CD8-positive, alpha-beta memory T cell (primary cell): ENCODE data around the gene STUB1. TPM values are rescaled to one million over a fixed set of nuclear protein-coding genes. Genes with fewer than 3 reads are reported as not detected.
"Not testable (repeated sequence)": the region's sequence is repeated elsewhere in the genome, so short reads cannot be mapped to it uniquely, and the experiment has no call there.

Experiments used
- CTCF ChIA-PET: fragments of 350-600 bp; sonication (Branson Sonifier 250); formaldehyde crosslinking; loops from one replicate; lab custom pipeline; 2021; ENCODE audit warnings: antibody characterized with exemption; lab: Charles Lee
- POLR2A ChIA-PET: fragments of 350-600 bp; sonication (Branson Sonifier 250); formaldehyde crosslinking; loops from one replicate; lab custom pipeline; 2021; ENCODE audit warnings: antibody characterized with exemption; lab: Charles Lee
- DNase-seq, 5 donors: peaks; one replicate each; pipeline versions ENCODE4 v3.0.0 to v3.0.0-alpha.2; 2020 to 2022; ENCODE audit warnings: mixed read lengths in 1 of 5
- H3K27ac ChIP-seq: one replicate; pipeline ENCODE4 v1.7.0; 2013; ENCODE audit warnings: low read depth, mild to moderate bottlenecking, low read length, moderate library complexity
- H3K27me3 ChIP-seq: 2 replicates; pipeline ENCODE4 v1.7.0; 2013; ENCODE audit warnings: low read length, mild to moderate bottlenecking; ENCODE audit not compliant: insufficient read depth, poor library complexity, severe bottlenecking
- H3K36me3 ChIP-seq: 2 replicates; pipeline ENCODE4 v1.7.0; 2013; ENCODE audit warnings: mild to moderate bottlenecking, low read length, moderate library complexity; ENCODE audit not compliant: insufficient read depth
- H3K4me1 ChIP-seq: 2 replicates; pipeline ENCODE4 v1.7.0; 2013; ENCODE audit warnings: mild to moderate bottlenecking, low read length, moderate library complexity; ENCODE audit not compliant: insufficient read depth
- H3K4me3 ChIP-seq: 2 replicates; pipeline ENCODE4 v1.7.0; 2013; ENCODE audit warnings: mild to moderate bottlenecking, low read length
- H3K9me3 ChIP-seq: 2 replicates; pipeline ENCODE4 v1.7.0; 2013; ENCODE audit warnings: mild to moderate bottlenecking, low read length
- H3K27ac Mint-ChIP-seq, 8 donors: one replicate each; pipeline ENCODE4 v1.8.0; 2020 to 2021; ENCODE audit warnings: mixed read lengths in 8 of 8, mild to moderate bottlenecking in 6 of 8, inconsistent platforms in 3 of 8, moderate library complexity in 3 of 8
- H3K27me3 Mint-ChIP-seq, 2 donors: one replicate each; pipeline ENCODE4 v1.8.0; 2020 to 2021; ENCODE audit warnings: mixed read lengths in 2 of 2, mild to moderate bottlenecking in 1 of 2, moderate library complexity in 1 of 2
- H3K36me3 Mint-ChIP-seq, 3 donors: one replicate each; pipeline ENCODE4 v1.8.0; 2020 to 2021; ENCODE audit warnings: mixed read lengths in 3 of 3, inconsistent platforms in 1 of 3, mild to moderate bottlenecking in 1 of 3
- H3K4me1 Mint-ChIP-seq, 3 donors: one replicate each; pipeline ENCODE4 v1.8.0; 2020 to 2021; ENCODE audit warnings: mixed read lengths in 3 of 3, inconsistent platforms in 1 of 3, mild to moderate bottlenecking in 1 of 3
- H3K4me3 Mint-ChIP-seq, 7 donors: one replicate each; pipeline ENCODE4 v1.8.0; 2020 to 2021; ENCODE audit warnings: mixed read lengths in 7 of 7, mild to moderate bottlenecking in 6 of 7, moderate library complexity in 4 of 7, inconsistent platforms in 2 of 7
- H3K9me3 Mint-ChIP-seq, 5 donors: one replicate each; pipeline ENCODE4 v1.8.0; 2020 to 2022; ENCODE audit warnings: mixed read lengths in 5 of 5, mild to moderate bottlenecking in 3 of 5, moderate library complexity in 2 of 5, inconsistent platforms in 1 of 5
- polyA plus RNA-seq: library from polyadenylated mRNA; unstranded; fragments of 300-500 nt; fragmentation: Illumina TruSeq; gene quantifications from one replicate; pipeline ENCODE4 v1.2.3, GENCODE V29; 2021
- total RNA-seq, 2 experiments: library from RNA; stranded (reverse); gene quantifications; one replicate each; pipeline ENCODE4 v1.2.3, GENCODE V29; 2021

Gene STUB1
- total and polyA plus RNA-seq, 3 experiments from 2014 or later: 111 to 161 (median 124) TPM

DNA sequence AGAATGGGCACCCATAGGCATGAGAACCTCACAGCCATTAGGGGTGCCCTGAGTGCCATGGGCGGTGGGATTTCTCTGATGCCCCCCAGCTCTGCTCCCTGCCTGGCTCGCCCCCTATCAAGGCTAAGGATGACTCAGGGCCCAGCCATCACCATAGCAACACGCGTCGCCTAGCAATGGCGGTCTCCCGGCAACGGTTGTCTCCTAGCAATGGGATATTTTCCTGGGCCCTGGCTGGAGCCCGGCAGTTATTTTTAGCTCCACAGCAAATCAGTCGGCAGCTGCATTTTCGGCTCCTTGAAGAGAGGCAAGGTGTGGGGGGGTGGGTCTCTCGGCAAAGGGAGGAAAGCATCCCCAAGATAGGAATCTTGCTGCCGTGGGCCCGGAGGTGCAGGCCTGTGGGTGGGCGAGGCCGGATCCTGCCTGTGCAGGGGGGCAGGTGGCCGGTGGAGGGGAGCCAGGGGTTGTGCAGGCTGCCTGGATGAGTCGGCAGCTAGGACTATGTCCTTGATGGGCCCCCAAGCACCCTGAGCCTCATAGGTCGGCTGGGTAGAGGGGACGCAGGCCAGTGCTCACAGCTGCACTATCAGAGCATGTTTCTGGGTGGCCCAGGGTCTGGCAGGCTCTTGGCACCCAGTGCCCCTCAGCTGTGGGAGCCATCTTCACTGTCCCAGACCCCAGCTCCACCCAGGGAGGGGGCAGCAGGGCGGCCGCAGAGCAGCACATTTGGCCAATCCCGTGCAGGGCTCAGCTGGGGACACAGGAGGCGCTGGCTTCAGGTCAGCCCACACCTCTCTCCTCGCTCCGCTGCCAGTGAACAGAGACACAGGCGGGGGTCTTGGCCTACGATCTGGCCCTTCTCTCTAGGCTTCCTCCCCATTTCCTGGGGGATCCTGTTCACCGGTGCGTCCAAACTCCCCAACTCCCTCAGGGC lies 29.6 kb downstream of the STUB1 start:
- H3K4me3 ChIP-seq: no peak overlapping the region
- CTCF ChIA-PET: interaction anchor here (1.2 to 22.8 kb wide), 8 partner anchors 9 to 393 kb away, joined by 3 to 332 read pairs (median 5); partner anchors contain the start of genes ANTKMT, CCDC78, CHTF18 and CIAO3
- no peaks in the 10 kb centered on the region for H3K9me3 Mint-ChIP-seq
- no peaks in the 10 kb centered on the region for H3K36me3 ChIP-seq
- peaks cover 43% of the 10 kb centered on the region for H3K27me3 ChIP-seq
- POLR2A ChIA-PET: interaction anchor here (0.6 kb wide), 2 partner anchors 73 to 387 kb away, joined by 3 to 6 read pairs; no protein-coding TSS in a partner anchor
- no peaks in the 10 kb centered on the region for H3K36me3 Mint-ChIP-seq
- H3K9me3 ChIP-seq: no peaks in the 10 kb centered on the region
- H3K27ac Mint-ChIP-seq: no peak overlapping the region
- no peak for DNase-seq
- H3K4me1 ChIP-seq: peaks cover 4% of the 10 kb centered on the region
- no peak overlapping the region for H3K27ac ChIP-seq
- H3K4me3 Mint-ChIP-seq: no peak overlapping the region
- peaks cover 25 to 46% of the 10 kb centered on the region in 2 donors for H3K27me3 Mint-ChIP-seq
- H3K4me1 Mint-ChIP-seq: peaks cover 1 to 13% (median 4%) of the 10 kb centered on the region in 3 donors

DNA sequence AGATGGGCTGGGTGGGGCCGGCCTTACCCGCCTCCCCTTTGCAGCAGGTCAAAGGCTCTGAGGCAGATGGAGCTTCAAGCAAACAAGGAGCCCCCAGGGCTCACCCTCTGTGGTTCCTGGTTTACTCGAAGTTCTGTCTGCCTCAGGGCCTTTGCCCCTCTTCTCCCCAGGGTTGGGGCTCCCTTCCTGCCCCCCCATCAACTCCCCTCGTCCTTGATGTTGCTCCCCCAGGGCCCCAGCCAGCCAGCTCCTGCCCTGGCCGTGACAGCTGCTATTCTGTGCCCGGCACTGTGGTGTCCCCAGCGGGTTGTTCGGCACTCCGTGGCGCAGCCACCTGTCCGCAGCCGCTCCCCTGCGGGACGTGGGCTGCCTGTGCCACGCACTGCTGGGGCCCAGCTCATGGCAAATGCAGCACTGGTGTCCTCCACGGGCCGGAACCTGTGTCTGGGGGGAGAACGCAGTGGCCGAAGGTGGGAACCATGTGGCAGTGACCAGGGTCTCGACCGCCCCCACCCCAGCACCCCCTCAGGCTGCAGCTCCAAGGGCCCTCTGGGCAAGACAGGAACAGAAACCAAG lies 30.4 kb downstream of the STUB1 start:
- Histone ChIP-seq H3K4me3 (no peak overlapping the region), H3K9me3 (no peaks in the 10 kb centered on the region), H3K36me3 (no peaks in the 10 kb centered on the region), H3K27ac (no peak overlapping the region), H3K4me1 (peaks cover 4% of the 10 kb centered on the region), H3K27me3 (peaks cover 40% of the 10 kb centered on the region)
- no peak for DNase-seq
- H3K4me1 Mint-ChIP-seq: peaks cover 1 to 13% (median 4%) of the 10 kb centered on the region in 3 donors
- peaks cover 25 to 46% of the 10 kb centered on the region in 2 donors for H3K27me3 Mint-ChIP-seq
- no peak overlapping the region for H3K4me3 Mint-ChIP-seq
- no peaks in the 10 kb centered on the region for H3K36me3 Mint-ChIP-seq
- POLR2A ChIA-PET: no interaction called here
- CTCF ChIA-PET: interaction anchor here (1.2 to 22.8 kb wide), 8 partner anchors 8 to 392 kb away, joined by 3 to 332 read pairs (median 5); partner anchors contain the start of genes ANTKMT, CCDC78, CHTF18 and CIAO3
- H3K27ac Mint-ChIP-seq: no peak overlapping the region
- H3K9me3 Mint-ChIP-seq: no peaks in the 10 kb centered on the region

DNA sequence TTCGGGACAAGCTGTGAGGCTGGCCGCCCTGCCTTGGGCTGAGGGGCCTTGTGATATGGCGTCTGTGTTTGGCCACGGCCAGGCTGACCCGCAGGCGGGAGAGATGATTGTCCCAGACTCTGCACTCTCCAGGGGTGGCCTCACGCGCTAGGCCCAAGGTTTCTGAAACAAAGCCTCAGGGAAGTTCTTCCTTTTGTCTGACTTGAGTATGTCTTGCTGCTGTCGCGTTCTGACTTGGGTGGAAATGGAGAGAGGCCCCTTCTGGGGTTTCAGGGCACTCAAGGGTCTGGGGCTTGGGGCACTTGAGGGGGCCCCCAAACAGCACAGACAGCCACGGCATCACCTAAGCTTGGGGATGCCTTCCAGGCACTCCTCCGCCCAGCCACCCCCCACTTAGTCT lies 30.9 kb downstream of the STUB1 start:
- Mint-ChIP-seq H3K27ac (no peak overlapping the region), H3K4me3 (no peak overlapping the region), H3K4me1 (peaks cover 1 to 17% (median 4%) of the 10 kb centered on the region in 3 donors), H3K36me3 (no peaks in the 10 kb centered on the region), H3K27me3 (peaks cover 25 to 46% of the 10 kb centered on the region in 2 donors), H3K9me3 (no peaks in the 10 kb centered on the region)
- ChIA-PET POLR2A (no interaction called here), CTCF (interaction anchor here (1.2 to 22.8 kb wide), 5 partner anchors 10 to 74 kb away, joined by 3 to 332 read pairs (median 8); partner anchors contain the start of genes ANTKMT, CCDC78, CHTF18 and CIAO3)
- H3K4me1 ChIP-seq: peaks cover 4% of the 10 kb centered on the region
- no peaks in the 10 kb centered on the region for H3K36me3 ChIP-seq
- H3K27me3 ChIP-seq: peaks cover 40% of the 10 kb centered on the region
- H3K27ac ChIP-seq: no peak overlapping the region
- H3K9me3 ChIP-seq: no peaks in the 10 kb centered on the region
- H3K4me3 ChIP-seq: no peak overlapping the region
- DNase-seq: no peak

DNA sequence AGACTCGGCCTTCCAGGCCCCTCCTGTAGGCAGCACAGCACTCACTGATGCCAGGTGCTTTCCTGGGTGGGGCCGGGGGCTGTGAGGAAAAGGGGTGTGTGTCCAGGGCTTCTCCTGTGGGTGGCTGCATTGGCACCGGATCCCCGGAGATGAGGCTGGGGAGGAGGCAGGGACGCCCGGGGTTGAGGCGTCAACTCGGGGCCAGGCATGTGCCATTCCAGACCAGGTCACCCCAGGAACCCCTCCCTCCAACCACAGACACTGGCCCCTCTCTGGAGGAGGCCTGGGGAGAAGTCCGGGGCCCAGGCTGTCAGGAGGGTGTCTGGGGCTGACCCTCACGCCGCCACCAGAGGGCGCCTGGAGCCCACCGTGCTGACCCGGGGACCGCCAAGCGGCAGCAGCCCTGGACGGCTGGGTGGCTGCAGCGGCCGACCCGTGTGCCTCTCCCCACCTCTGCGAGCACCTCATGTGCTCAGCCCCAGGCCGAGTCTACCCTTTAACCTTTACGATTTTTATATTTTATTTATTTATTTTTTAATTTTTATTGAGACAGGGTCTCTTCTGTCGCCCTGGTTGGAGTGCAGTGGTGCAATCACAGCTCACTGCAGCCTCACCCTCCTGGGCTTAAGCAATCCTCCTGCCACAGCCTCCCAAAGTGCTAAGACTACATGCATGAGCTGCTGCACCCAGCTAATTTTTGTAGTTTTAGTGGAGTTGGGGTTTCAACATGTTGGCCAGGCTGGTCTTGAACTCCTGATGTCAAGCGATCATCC lies 31.5 kb downstream of the STUB1 start:
- Histone ChIP-seq H3K4me3 (no peak overlapping the region), H3K27ac (no peak overlapping the region), H3K9me3 (no peaks in the 10 kb centered on the region), H3K27me3 (peaks cover 40% of the 10 kb centered on the region), H3K4me1 (peaks cover 4% of the 10 kb centered on the region), H3K36me3 (no peaks in the 10 kb centered on the region)
- peak; percentile 72 to 83 (median 76) for DNase-seq
- H3K27me3 Mint-ChIP-seq: peaks cover 20 to 41% of the 10 kb centered on the region in 2 donors
- ChIA-PET CTCF (interaction anchor here (0.7 to 22.8 kb wide), 15 partner anchors 8 to 388 kb away, joined by 3 to 332 read pairs (median 4); partner anchors contain the start of genes ANTKMT, CCDC78, CHTF18 and CIAO3), POLR2A (interaction anchor here (0.7 to 0.9 kb wide), 2 partner anchors 16 to 74 kb away, joined by 3 read pairs; no protein-coding TSS in a partner anchor)
- peaks cover 3 to 15% (median 4%) of the 10 kb centered on the region in 3 donors for H3K4me1 Mint-ChIP-seq
- H3K9me3 Mint-ChIP-seq: no peaks in the 10 kb centered on the region
- no peaks in the 10 kb centered on the region for H3K36me3 Mint-ChIP-seq
- no peak overlapping the region for H3K27ac Mint-ChIP-seq
- H3K4me3 Mint-ChIP-seq: peak overlapping the region in 1 of 7 donors; percentile 22

DNA sequence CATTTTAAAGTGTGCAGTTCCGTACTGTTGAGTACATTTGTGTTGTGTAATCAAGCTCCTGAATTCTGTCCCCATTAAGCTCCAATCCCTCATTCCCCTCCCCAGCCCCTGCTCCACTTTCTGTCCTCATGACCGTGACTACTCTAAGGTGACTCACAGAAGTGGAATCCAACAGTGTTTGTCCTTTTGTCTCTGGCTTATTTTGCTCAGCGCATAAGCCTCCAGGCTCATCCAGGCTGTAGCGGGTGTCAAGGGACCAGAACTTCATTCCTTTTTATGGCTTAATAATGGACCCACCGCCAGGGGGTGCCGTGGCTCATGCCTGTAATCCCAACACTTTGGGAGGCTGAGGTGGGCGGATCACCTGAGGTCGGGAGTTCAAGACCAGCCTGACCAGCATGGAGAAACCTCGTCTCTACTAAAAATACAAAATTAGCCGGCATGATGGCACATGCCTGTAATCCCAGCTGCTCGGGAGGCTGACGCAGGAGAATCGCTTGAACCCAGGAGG lies 32.6 kb downstream of the STUB1 start:
- Mint-ChIP-seq H3K27ac (peak overlapping the region in 1 of 8 donors; percentile 54), H3K4me3 (peak overlapping the region in 2 of 7 donors; percentile 26 to 65), H3K4me1 (peaks cover 3 to 12% (median 4%) of the 10 kb centered on the region in 3 donors), H3K27me3 (peaks cover 14 to 33% of the 10 kb centered on the region in 2 donors)
- not testable (repeated sequence) for H3K9me3 ChIP-seq, H3K9me3 Mint-ChIP-seq, H3K4me3 ChIP-seq, H3K36me3 ChIP-seq, H3K27ac ChIP-seq, H3K36me3 Mint-ChIP-seq, H3K4me1 ChIP-seq
- peak in 2 of 5 donors; percentile 30 to 38 for DNase-seq
- H3K27me3 ChIP-seq: peaks cover 33% of the 10 kb centered on the region
- CTCF ChIA-PET: interaction anchor here (0.7 to 22.8 kb wide), 14 partner anchors 10 to 387 kb away, joined by 3 to 332 read pairs (median 4); partner anchors contain the start of genes ANTKMT, CCDC78, CHTF18 and CIAO3
- POLR2A ChIA-PET: interaction anchor here (0.7 to 5.9 kb wide), 3 partner anchors 13 to 72 kb away, joined by 3 to 53 read pairs (median 3); partner anchors contain the start of genes CCDC78 and HAGHL

DNA sequence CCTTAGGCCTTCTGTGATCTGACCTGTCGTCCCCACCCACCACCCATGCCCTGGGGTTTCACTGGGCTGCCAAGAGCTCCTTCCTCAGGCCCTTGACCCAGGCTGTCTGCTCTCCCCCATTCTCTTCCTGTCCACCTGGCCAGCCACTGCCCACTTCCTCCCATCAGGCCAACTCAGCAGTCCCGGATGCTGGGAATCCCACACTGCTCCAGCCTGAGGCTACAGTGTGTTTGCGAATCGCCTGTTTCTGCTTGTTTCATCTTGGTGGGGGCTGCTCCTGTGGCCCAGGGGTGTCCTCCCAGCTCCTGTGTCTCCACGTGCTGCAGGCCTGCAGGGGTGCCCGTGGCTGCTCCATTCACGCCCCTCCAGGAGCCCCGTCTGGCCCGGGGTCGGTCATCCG lies 33.9 kb downstream of the STUB1 start:
- H3K27ac ChIP-seq: no peak overlapping the region
- peaks cover 6 to 18% (median 9%) of the 10 kb centered on the region in 3 donors for H3K4me1 Mint-ChIP-seq
- no peaks in the 10 kb centered on the region for H3K9me3 Mint-ChIP-seq
- H3K4me1 ChIP-seq: peaks cover 7% of the 10 kb centered on the region
- H3K9me3 ChIP-seq: no peaks in the 10 kb centered on the region
- H3K4me3 ChIP-seq: no peak overlapping the region
- H3K27me3 ChIP-seq: peaks cover 20% of the 10 kb centered on the region
- no peaks in the 10 kb centered on the region for H3K36me3 Mint-ChIP-seq
- H3K36me3 ChIP-seq: no peaks in the 10 kb centered on the region
- H3K27me3 Mint-ChIP-seq: peaks cover 2 to 20% of the 10 kb centered on the region in 2 donors
- H3K27ac Mint-ChIP-seq: peak overlapping the region in 1 of 8 donors; percentile 54
- POLR2A ChIA-PET: interaction anchor here (0.6 to 5.9 kb wide), 5 partner anchors 12 to 74 kb away, joined by 3 to 53 read pairs (median 5); partner anchors contain the start of genes CCDC78, CHTF18, HAGHL and RPUSD1
- CTCF ChIA-PET: interaction anchor here (0.9 to 22.8 kb wide), 4 partner anchors 9 to 71 kb away, joined by 3 to 332 read pairs (median 84); partner anchors contain the start of genes ANTKMT, CCDC78, CHTF18 and CIAO3
- H3K4me3 Mint-ChIP-seq: peak overlapping the region in 6 of 7 donors; percentile 29 to 83 (median 42)
- no peak for DNase-seq
